Measurements from ENCODE around the gene ZBTB16. TPM values are rescaled to one million over a fixed set of nuclear protein-coding genes. Genes with fewer than 3 reads are reported as not detected.

Gene ZBTB16
- total and polyA plus RNA-seq, 2 of the 13 experiments (the other 11 are each of a cell fraction or from before 2014, with no cell fraction given) = not detected

GRCh38 chr11:114142707-114143106, 83.2 kb downstream of the ZBTB16 start:
- Histone ChIP-seq H3K9ac (ENCODE audit: insufficient read depth, low read depth, low read length) (no peak overlapping the region), H3K4me1 (ENCODE audit: insufficient read depth, low read length) (no peaks in the 10 kb centered on the region), H3K4me2 (ENCODE audit: low read depth, low read length) (no peak overlapping the region), H3K4me3 (replicated peaks in 1 of 3; ENCODE audit: insufficient read depth in 1 of 3, low read depth in 2 of 3, low read length in 3 of 3) (no peak overlapping the region), H3K27ac (ENCODE audit: extremely low read length, insufficient read depth, low read length) (no peak overlapping the region), H4K20me1 (ENCODE audit: insufficient read depth, low read length) (no peaks in the 10 kb centered on the region), H3K27me3 (ENCODE audit: control insufficient read depth in 1 of 2, insufficient read depth in 2 of 2, low read length in 2 of 2) (peaks cover 0 to 15% of the 10 kb centered on the region in 2 experiments; a peak in 4 of 5 replicates), H3K36me3 (replicated peaks in 1 of 2; ENCODE audit: control insufficient read depth in 1 of 2, insufficient read depth in 2 of 2, low read length in 2 of 2) (no peaks in the 10 kb centered on the region), H2AFZ (ENCODE audit: low read length) (no peak overlapping the region), H3K79me2 (ENCODE audit: insufficient read depth, low read length) (no peaks in the 10 kb centered on the region), H3K9me3 (ENCODE audit: low read length) (no peaks in the 10 kb centered on the region)
- intact Hi-C loops (cut with micrococcal nuclease; ENCODE audit: unreplicated experiment) = no loop called here
- BruUV-seq (replicated peaks) = no TSS peak
- ATAC-seq (no peak), DNase-seq (ENCODE audit: low spot score) (no peak), FAIRE-seq (no peak)
- in situ Hi-C loops (cut with HindIII; ENCODE audit: extremely low pct_ligation_motif_present, low pct_unique_long_range_greater_than_20kb) = no loop called here
- ChIA-PET POLR2A (no interaction called here), CTCF (ENCODE audit: low intra/inter-chr PET ratio, low total read pairs) (no interaction called here)
- 15% methylated on average over 6 of the region's 6 CpGs for WGBS (ENCODE audit: low lambda C conversion rate)
- TF ChIP-seq MAFK (conservative IDR thresholded peaks at IDR 0.05 in 1 of 2, IDR thresholded peaks at IDR 0.05 in 1 of 2; ENCODE audit: low read length in 2 of 2) = no peak
- TF ChIP-seq STAT5B (CRISPR knock-in tag; IDR thresholded peaks at IDR 0.05) = no peak
- TF ChIP-seq ZNF777 (CRISPR knock-in tag; IDR thresholded peaks at IDR 0.05) = no peak
- no peak for TF ChIP-seq ZNF841 (CRISPR knock-in tag; IDR thresholded peaks at IDR 0.05; ENCODE audit: borderline replicate concordance)
- no peak for TF ChIP-seq ZFY (CRISPR knock-in tag; IDR thresholded peaks at IDR 0.05)
- TF ChIP-seq NKX3-1 (CRISPR knock-in tag; IDR thresholded peaks at IDR 0.05) = no peak
- TF ChIP-seq, protein P1, sequence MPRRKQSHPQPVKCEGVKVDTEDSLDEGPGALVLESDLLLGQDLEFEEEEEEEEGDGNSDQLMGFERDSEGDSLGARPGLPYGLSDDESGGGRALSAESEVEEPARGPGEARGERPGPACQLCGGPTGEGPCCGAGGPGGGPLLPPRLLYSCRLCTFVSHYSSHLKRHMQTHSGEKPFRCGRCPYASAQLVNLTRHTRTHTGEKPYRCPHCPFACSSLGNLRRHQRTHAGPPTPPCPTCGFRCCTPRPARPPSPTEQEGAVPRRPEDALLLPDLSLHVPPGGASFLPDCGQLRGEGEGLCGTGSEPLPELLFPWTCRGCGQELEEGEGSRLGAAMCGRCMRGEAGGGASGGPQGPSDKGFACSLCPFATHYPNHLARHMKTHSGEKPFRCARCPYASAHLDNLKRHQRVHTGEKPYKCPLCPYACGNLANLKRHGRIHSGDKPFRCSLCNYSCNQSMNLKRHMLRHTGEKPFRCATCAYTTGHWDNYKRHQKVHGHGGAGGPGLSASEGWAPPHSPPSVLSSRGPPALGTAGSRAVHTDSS (CRISPR knock-in tag; conservative IDR thresholded peaks at IDR 0.05) = no peak
- no peak for TF ChIP-seq SIN3B (IDR thresholded peaks at IDR 0.05; ENCODE audit: low read length)
- TF ChIP-seq, protein P2, sequence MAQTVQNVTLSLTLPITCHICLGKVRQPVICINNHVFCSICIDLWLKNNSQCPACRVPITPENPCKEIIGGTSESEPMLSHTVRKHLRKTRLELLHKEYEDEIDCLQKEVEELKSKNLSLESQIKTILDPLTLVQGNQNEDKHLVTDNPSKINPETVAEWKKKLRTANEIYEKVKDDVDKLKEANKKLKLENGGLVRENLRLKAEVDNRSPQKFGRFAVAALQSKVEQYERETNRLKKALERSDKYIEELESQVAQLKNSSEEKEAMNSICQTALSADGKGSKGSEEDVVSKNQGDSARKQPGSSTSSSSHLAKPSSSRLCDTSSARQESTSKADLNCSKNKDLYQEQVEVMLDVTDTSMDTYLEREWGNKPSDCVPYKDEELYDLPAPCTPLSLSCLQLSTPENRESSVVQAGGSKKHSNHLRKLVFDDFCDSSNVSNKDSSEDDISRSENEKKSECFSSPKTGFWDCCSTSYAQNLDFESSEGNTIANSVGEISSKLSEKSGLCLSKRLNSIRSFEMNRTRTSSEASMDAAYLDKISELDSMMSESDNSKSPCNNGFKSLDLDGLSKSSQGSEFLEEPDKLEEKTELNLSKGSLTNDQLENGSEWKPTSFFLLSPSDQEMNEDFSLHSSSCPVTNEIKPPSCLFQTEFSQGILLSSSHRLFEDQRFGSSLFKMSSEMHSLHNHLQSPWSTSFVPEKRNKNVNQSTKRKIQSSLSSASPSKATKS (CRISPR knock-in tag; IDR thresholded peaks at IDR 0.05) = no peak
- no peak for TF ChIP-seq ZNF383 (CRISPR knock-in tag; IDR thresholded peaks at IDR 0.05; ENCODE audit: borderline replicate concordance)
- TF ChIP-seq ZNF512B (CRISPR knock-in tag; IDR thresholded peaks at IDR 0.05; ENCODE audit: borderline replicate concordance) = no peak
- TF ChIP-seq ATF4 (CRISPR knock-in tag; IDR thresholded peaks at IDR 0.05) = no peak
- no peak for TF ChIP-seq SOX6 (IDR thresholded peaks at IDR 0.05)
- no peak for TF ChIP-seq SOX6 (CRISPR knock-in tag; IDR thresholded peaks at IDR 0.05)
- TF ChIP-seq, protein P3, sequence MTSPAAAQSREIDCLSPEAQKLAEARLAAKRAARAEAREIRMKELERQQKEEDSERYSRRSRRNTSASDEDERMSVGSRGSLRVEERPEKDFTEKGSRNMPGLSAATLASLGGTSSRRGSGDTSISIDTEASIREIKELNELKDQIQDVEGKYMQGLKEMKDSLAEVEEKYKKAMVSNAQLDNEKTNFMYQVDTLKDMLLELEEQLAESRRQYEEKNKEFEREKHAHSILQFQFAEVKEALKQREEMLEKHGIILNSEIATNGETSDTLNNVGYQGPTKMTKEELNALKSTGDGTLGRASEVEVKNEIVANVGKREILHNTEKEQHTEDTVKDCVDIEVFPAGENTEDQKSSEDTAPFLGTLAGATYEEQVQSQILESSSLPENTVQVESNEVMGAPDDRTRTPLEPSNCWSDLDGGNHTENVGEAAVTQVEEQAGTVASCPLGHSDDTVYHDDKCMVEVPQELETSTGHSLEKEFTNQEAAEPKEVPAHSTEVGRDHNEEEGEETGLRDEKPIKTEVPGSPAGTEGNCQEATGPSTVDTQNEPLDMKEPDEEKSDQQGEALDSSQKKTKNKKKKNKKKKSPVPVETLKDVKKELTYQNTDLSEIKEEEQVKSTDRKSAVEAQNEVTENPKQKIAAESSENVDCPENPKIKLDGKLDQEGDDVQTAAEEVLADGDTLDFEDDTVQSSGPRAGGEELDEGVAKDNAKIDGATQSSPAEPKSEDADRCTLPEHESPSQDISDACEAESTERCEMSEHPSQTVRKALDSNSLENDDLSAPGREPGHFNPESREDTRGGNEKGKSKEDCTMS (CRISPR knock-in tag; conservative IDR thresholded peaks at IDR 0.05) = no peak
- no peak for TF ChIP-seq ZKSCAN8 (CRISPR knock-in tag; IDR thresholded peaks at IDR 0.05; ENCODE audit: borderline replicate concordance)
- TF ChIP-seq IKZF1 (IDR thresholded peaks at IDR 0.05) = no peak

Measured in HepG2 (cell line).